NCI-H2107 treated with DMSO at 0.1 percent for 48 hours (cell line): ENCODE measurements around the gene FHOD1.

Source experiments
- DNase-seq: peaks from one replicate; lab custom pipeline; 2025; ENCODE audit not compliant: unreplicated experiment; lab: John Stamatoyannopoulos, UW

The FHOD1 gene

GRCh38 chr16:67193536-67193935, 53.7 kb downstream of the FHOD1 start:
- no peak for DNase-seq

GRCh38 chr16:67192781-67193361, 54.4 kb downstream of the FHOD1 start:
- DNase-seq = no peak

GRCh38 chr16:67191995-67192681, 55.1 kb downstream of the FHOD1 start, which contains the start of gene E2F4:
TSS of gene E2F4 (plus strand) at chr16:67192155. CDS start at chr16:67192228, 73 bp downstream.
- DNase-seq = peak; percentile 62

GRCh38 chr16:67191411-67191994, 55.8 kb downstream of the FHOD1 start:
- DNase-seq = no peak

- no peak for DNase-seq
These were observed 56.6 kb downstream of the FHOD1 start for GRCh38 chr16:67190448-67191399.

GRCh38 chr16:67190041-67190440, 57.2 kb downstream of the FHOD1 start, which contains the start of gene EXOC3L1:
TSS of gene EXOC3L1 (minus strand) at chr16:67190136. CDS start at chr16:67189676, 460 bp downstream.
- DNase-seq = no peak

- no peak for DNase-seq
These were observed 58.5 kb downstream of the FHOD1 start for GRCh38 chr16:67188798-67189197.

- DNase-seq = no peak
These were observed 59.0 kb downstream of the FHOD1 start for GRCh38 chr16:67188323-67188722.

GRCh38 chr16:67187175-67187890, 59.9 kb downstream of the FHOD1 start:
- no peak for DNase-seq

GRCh38 chr16:67186550-67186950, 60.7 kb downstream of the FHOD1 start:
- DNase-seq = no peak

GRCh38 chr16:67185651-67186134, 61.6 kb downstream of the FHOD1 start:
- no peak for DNase-seq

GRCh38 chr16:67184995-67185650, 62.2 kb downstream of the FHOD1 start:
- peak; percentile 36 for DNase-seq

GRCh38 chr16:67184453-67184994, 62.8 kb downstream of the FHOD1 start:
- peak; percentile 61 for DNase-seq

GRCh38 chr16:67183627-67184452, 63.4 kb downstream of the FHOD1 start, which contains the start of gene MATCAP1:
TSS of gene MATCAP1 (minus strand) at chr16:67183963. CDS start at chr16:67180610, 3,353 bp downstream.
- DNase-seq = peak; percentile 98

- no peak for DNase-seq
These were observed 64.0 kb downstream of the FHOD1 start for GRCh38 chr16:67183284-67183626.

GRCh38 chr16:67182288-67182687, 65.0 kb downstream of the FHOD1 start:
- DNase-seq = no peak

- DNase-seq = no peak
These were observed 65.9 kb downstream of the FHOD1 start for GRCh38 chr16:67181346-67181745.

- DNase-seq = no peak
These were observed 67.1 kb downstream of the FHOD1 start for GRCh38 chr16:67180166-67180565.
